HEK293 (cell line): Measurements from ENCODE around the gene GSK3B.
A peak's percentile ranks its signal among the peaks of the same experiment; 100 is the strongest.

ENCODE experiments used
- CTCF ChIA-PET: fragments of 350-600 bp; formaldehyde crosslinking; extraction: SDS; loops from one replicate; lab custom pipeline; 2021; ENCODE audit warnings: antibody characterized with exemption; lab: Yijun Ruan, JAX
- POLR2A ChIA-PET: fragments of 300-600 bp; formaldehyde crosslinking; extraction: SDS; loops from one replicate; lab custom pipeline; 2020; ENCODE audit warnings: antibody characterized with exemption, inconsistent platforms; lab: Yijun Ruan, JAX
- H3K27ac ChIP-seq: fragments of 200-500 bp; sonication (Bioruptor generic); 2 replicates; pipeline ENCODE4 v1.5.1; 2014; ENCODE audit warnings: low read depth, low read length, control low read depth, inconsistent platforms; ENCODE audit errors: extremely low read depth
- H3K36me3 ChIP-seq, 2 experiments: fragments of 200-500 bp in 1 of 2; sonication (Bioruptor generic) in 1 of 2; 1 replicate in 1 of 2; 2 replicates in 1 of 2; pipeline ENCODE4 v1.5.1; 2014 to 2017; ENCODE audit warnings: inconsistent platforms in 2 of 2, low read length in 2 of 2; ENCODE audit not compliant: control insufficient read depth in 2 of 2, insufficient read depth in 1 of 2
- H3K4me1 ChIP-seq: fragments of 200-500 bp; sonication (Bioruptor generic); 2 replicates; pipeline ENCODE4 v1.5.1; 2014; ENCODE audit warnings: mild to moderate bottlenecking, low read length, inconsistent platforms; ENCODE audit not compliant: control insufficient read depth, insufficient read depth
- H3K4me3 ChIP-seq: 2 replicates; pipeline ENCODE4 v1.5.1; 2011; ENCODE audit warnings: low read depth, mild to moderate bottlenecking, control low read depth, low read length, moderate library complexity
- H3K9me3 ChIP-seq: fragments of 200-500 bp; sonication (Bioruptor generic); 2 replicates; pipeline ENCODE4 v1.5.1; 2014; ENCODE audit warnings: low read depth, low read length, inconsistent platforms; ENCODE audit not compliant: control insufficient read depth, insufficient read depth
- PRDM1 ChIP-seq: fragments of 450-650 bp; formaldehyde crosslinking; IDR thresholded peaks from 2 replicates; pipeline ENCODE4; 2016; ENCODE audit warnings: missing biosample characterization, missing genetic modification characterization
- ZBTB48 ChIP-seq: fragments of 450-650 bp; formaldehyde crosslinking; IDR thresholded peaks from 2 replicates; pipeline ENCODE4 v1.5.1; 2016; ENCODE audit warnings: missing biosample characterization, missing genetic modification characterization
- ZIC2 ChIP-seq: fragments of 450-650 bp; formaldehyde crosslinking; IDR thresholded peaks from 2 replicates; pipeline ENCODE4 v1.5.1; 2016; ENCODE audit warnings: missing biosample characterization, missing genetic modification characterization
- ZNF114 ChIP-seq: fragments of 450-650 bp; formaldehyde crosslinking; IDR thresholded peaks from 2 replicates; pipeline ENCODE4 v1.5.0; 2017; ENCODE audit warnings: missing biosample characterization, missing genetic modification characterization
- ZNF24 ChIP-seq: fragments of 450-650 bp; formaldehyde crosslinking; IDR thresholded peaks from 2 replicates; pipeline ENCODE4 v1.5.1; 2016; ENCODE audit warnings: missing biosample characterization, missing genetic modification characterization
- ZNF529 ChIP-seq: fragments of 450-650 bp; formaldehyde crosslinking; IDR thresholded peaks from 2 replicates; pipeline ENCODE4 v1.5.1; 2017; ENCODE audit warnings: missing genetic modification characterization, missing biosample characterization; ENCODE audit not compliant: insufficient replicate concordance
- ZNF544 ChIP-seq: fragments of 450-650 bp; formaldehyde crosslinking; IDR thresholded peaks from 2 replicates; pipeline ENCODE4 v1.5.0; 2017; ENCODE audit warnings: missing biosample characterization, missing genetic modification characterization
- ZNF626 ChIP-seq: fragments of 450-650 bp; sonication (Bioruptor Pico); formaldehyde crosslinking; IDR thresholded peaks from 2 replicates; pipeline ENCODE4 v1.5.1; 2018; ENCODE audit warnings: missing biosample characterization, missing genetic modification characterization, inconsistent platforms
- ZNF677 ChIP-seq: fragments of 450-650 bp; IDR thresholded peaks from 2 replicates; pipeline ENCODE4 v1.5.0; 2018; ENCODE audit warnings: missing biosample characterization, mild to moderate bottlenecking, missing genetic modification characterization, moderate library complexity
- ZNF701 ChIP-seq: fragments of 450-650 bp; formaldehyde crosslinking; IDR thresholded peaks from 2 replicates; pipeline ENCODE4 v1.5.1; 2016; ENCODE audit warnings: missing biosample characterization, missing genetic modification characterization
- ZNF707 ChIP-seq: fragments of 450-650 bp; formaldehyde crosslinking; IDR thresholded peaks from 2 replicates; pipeline ENCODE4 v1.5.1; 2016; ENCODE audit warnings: missing biosample characterization, missing genetic modification characterization

GSK3B gene

DNA sequence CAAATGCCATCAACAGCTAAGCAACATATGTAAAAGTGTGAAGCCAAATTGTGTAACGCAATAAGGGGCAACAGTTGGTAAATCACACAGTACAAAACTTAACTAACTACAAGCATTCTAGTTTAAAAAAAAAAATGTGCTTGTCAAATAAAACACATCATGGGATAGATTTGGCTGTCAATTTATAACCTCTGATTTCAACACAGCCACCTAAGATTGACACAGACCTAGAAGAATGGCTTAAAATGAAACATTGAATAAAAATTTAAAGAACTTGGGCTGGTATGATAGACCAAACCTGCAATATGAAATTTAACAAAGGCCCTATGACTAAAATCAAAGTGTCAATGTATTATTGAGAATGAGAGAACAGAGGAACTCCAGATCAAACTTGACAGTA, 164.0 kb downstream of the GSK3B start:
- ChIA-PET POLR2A (no interaction called here), CTCF (no interaction called here)
- Histone ChIP-seq H3K4me3 (no peak overlapping the region), H3K27ac (no peak overlapping the region), H3K4me1 (no peaks in the 10 kb centered on the region), H3K36me3 (no peaks in the 10 kb centered on the region), H3K9me3 (no peaks in the 10 kb centered on the region)
- no peak for TF ChIP-seq ZNF707

GRCh38 chr3:119927190-119927589, 167.1 kb downstream of the GSK3B start:
- H3K9me3 ChIP-seq = no peaks in the 10 kb centered on the region
- H3K27ac ChIP-seq = no peak overlapping the region
- ChIA-PET POLR2A (no interaction called here), CTCF (interaction anchor here (0.6 kb wide), 1 partner anchor 221 kb away, joined by 3 read pairs; no protein-coding TSS in a partner anchor)
- no peak for TF ChIP-seq ZBTB48
- H3K4me3 ChIP-seq = no peak overlapping the region
- no peaks in the 10 kb centered on the region for H3K4me1 ChIP-seq
- no peaks in the 10 kb centered on the region for H3K36me3 ChIP-seq

DNA sequence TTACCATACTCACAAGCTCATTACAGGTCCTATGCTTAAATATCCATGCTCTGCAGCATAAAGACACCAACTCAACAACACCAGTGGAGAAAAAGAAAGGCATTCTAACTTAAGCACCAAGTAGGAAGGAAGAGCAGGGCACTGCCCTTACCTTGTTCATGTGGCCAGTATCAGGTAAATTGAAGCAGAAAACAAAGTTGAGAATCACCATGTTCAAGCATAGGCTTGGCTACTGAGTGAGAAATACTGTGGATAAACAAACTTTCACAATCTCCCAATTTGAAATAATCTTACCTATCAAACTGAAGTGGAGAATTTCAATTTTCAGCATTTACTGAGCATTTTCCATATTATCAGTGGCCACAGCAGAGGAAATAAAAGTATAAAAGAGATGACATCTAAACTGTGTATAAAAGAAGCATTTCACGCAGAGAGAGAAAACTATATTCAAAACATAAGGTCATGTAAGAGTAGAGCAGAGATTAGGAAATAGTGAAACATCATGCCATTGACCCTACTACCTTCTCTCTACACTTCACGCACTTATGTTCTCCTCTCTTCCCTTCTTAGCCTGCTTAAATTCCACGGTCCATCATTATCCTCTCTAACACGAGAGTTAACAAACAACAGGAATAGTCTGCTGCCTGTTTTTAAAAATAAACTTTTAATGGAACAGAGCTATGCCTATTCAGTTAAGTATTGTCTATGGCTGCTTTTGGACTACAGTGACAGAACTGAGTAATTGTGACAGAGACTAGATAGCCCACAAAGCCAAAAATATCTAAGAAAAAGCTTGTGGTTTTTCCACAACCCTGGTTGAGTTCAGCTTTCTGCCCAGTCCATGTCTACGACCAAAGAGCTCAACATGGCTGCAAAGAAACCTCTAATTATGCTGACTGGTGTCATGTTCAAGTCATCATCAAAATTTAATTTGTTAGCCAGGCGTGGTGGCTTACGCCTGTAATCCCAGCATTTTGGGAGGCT, 169.8 kb downstream of the GSK3B start:
- Histone ChIP-seq H3K36me3 (peaks cover 0 to 13% of the 10 kb centered on the region in 2 experiments; a peak in 2 of 3 replicates), H3K4me1 (no peaks in the 10 kb centered on the region), H3K4me3 (no peak overlapping the region), H3K27ac (no peak overlapping the region), H3K9me3 (no peaks in the 10 kb centered on the region)
- TF ChIP-seq ZNF626 (tag by site-specific recombination) (no peak), ZNF24 (tag by site-specific recombination) (no peak), ZNF701 (no peak), ZNF677 (tag by site-specific recombination) (no peak), ZNF529 (tag by site-specific recombination) (no peak), ZNF114 (no peak)
- ChIA-PET POLR2A (no interaction called here), CTCF (no interaction called here)

- Histone ChIP-seq H3K4me3 (no peak overlapping the region), H3K9me3 (no peaks in the 10 kb centered on the region), H3K36me3 (peaks cover 0 to 13% of the 10 kb centered on the region in 2 experiments; a peak in 2 of 3 replicates), H3K27ac (no peak overlapping the region), H3K4me1 (no peaks in the 10 kb centered on the region)
- 0 out of 2 replicates have a peak, but pooled peaks have one; percentile 10 for TF ChIP-seq PRDM1 (tag by site-specific recombination)
- TF ChIP-seq ZNF544 (tag by site-specific recombination) = no peak
- POLR2A ChIA-PET = no interaction called here
- CTCF ChIA-PET = interaction anchor here (0.7 kb wide), 2 partner anchors 101 to 498 kb away, joined by 3 to 4 read pairs; no protein-coding TSS in a partner anchor
These were observed 175.0 kb downstream of the GSK3B start for GRCh38 chr3:119918992-119919933.

- TF ChIP-seq ZIC2 = no peak
- H3K36me3 ChIP-seq = peaks cover 0 to 17% of the 10 kb centered on the region in 2 experiments; a peak in 1 of 3 replicates
- H3K27ac ChIP-seq = no peak overlapping the region
- POLR2A ChIA-PET = no interaction called here
- H3K4me3 ChIP-seq = no peak overlapping the region
- H3K4me1 ChIP-seq = no peaks in the 10 kb centered on the region
- CTCF ChIA-PET = interaction anchor here (0.6 kb wide), 1 partner anchor 81 kb away, joined by 4 read pairs; no protein-coding TSS in a partner anchor
- H3K9me3 ChIP-seq = no peaks in the 10 kb centered on the region
These were observed 181.2 kb downstream of the GSK3B start for GRCh38 chr3:119913021-119913420.
